GM12878 (cell line): ENCODE data around the gene RBM19.

ENCODE experiments used
- MYC ChIP-seq: IDR thresholded peaks from 2 replicates; pipeline ENCODE4 v1.6.1; 2011; ENCODE audit warnings: mild to moderate bottlenecking, low read length, moderate library complexity, inconsistent platforms; ENCODE audit not compliant: insufficient read depth, insufficient replicate concordance, insufficient read length, severe bottlenecking
- POLR2A ChIP-seq: IDR thresholded peaks from 2 replicates; pipeline ENCODE4 v1.6.1; 2011; ENCODE audit warnings: low read depth, mild to moderate bottlenecking, low read length
- SUPT20H ChIP-seq: IDR thresholded peaks from 2 replicates; pipeline ENCODE4 v1.6.1; 2011; ENCODE audit warnings: low read depth, mild to moderate bottlenecking, low read length, moderate library complexity, borderline replicate concordance; ENCODE audit not compliant: control insufficient read depth
- ZBED1 ChIP-seq: IDR thresholded peaks from 2 replicates; pipeline ENCODE4 v1.6.1; 2016; ENCODE audit warnings: borderline replicate concordance
- TF ChIP-seq, protein P1 (sequence below), 3 experiments: IDR thresholded peaks in 2 of 3; conservative IDR thresholded peaks in 1 of 3; 2 replicates each; pipeline ENCODE4 v1.5.1; 2011; ENCODE audit warnings: low read depth in 3 of 3, low read length in 3 of 3, mild to moderate bottlenecking in 3 of 3, control low read depth in 2 of 3, moderate library complexity in 2 of 3, inconsistent platforms in 1 of 3, mixed read lengths in 1 of 3; ENCODE audit not compliant: control insufficient read depth in 2 of 3, insufficient read depth in 1 of 3; ENCODE audit errors: extremely low read depth in 1 of 3
- TF ChIP-seq, protein P2 (sequence below): fragments of 450-650 bp; formaldehyde crosslinking; IDR thresholded peaks from 2 replicates; pipeline ENCODE4 v1.5.0; 2022; ENCODE audit warnings: mild to moderate bottlenecking, missing genetic modification characterization

DNA sequence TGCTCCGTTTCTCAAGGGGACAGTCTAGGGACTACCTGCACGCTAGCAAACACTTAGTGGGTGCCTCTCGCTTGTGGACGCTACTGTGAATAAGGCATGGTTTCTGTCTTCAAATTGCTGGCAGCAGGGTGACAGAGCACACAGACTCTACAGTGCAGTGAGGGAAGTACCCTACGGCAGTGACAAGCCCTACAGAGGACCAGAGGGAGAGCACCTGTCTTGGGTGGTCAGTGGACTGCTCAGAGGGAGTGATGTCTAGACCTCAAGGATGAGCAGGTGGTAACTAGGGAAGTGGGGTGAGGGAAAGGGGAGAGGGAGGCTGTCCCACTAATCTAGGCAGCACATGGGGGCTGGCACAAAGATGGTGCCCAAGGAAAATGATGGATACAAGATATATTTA, 160.5 kb downstream of the RBM19 start:
- TF ChIP-seq ZBED1 (no peak), MYC (no peak), SUPT20H (no peak), POLR2A (no peak)
- TF ChIP-seq, protein P1, sequence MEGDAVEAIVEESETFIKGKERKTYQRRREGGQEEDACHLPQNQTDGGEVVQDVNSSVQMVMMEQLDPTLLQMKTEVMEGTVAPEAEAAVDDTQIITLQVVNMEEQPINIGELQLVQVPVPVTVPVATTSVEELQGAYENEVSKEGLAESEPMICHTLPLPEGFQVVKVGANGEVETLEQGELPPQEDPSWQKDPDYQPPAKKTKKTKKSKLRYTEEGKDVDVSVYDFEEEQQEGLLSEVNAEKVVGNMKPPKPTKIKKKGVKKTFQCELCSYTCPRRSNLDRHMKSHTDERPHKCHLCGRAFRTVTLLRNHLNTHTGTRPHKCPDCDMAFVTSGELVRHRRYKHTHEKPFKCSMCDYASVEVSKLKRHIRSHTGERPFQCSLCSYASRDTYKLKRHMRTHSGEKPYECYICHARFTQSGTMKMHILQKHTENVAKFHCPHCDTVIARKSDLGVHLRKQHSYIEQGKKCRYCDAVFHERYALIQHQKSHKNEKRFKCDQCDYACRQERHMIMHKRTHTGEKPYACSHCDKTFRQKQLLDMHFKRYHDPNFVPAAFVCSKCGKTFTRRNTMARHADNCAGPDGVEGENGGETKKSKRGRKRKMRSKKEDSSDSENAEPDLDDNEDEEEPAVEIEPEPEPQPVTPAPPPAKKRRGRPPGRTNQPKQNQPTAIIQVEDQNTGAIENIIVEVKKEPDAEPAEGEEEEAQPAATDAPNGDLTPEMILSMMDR (IDR thresholded peaks at IDR 0.05 in 2 of 3, conservative IDR thresholded peaks at IDR 0.05 in 1 of 3; ENCODE audit: control insufficient read depth in 2 of 3, extremely low read depth in 1 of 3, insufficient read depth in 1 of 3, low read depth in 3 of 3, low read length in 3 of 3), result no peak
- TF ChIP-seq, protein P2, sequence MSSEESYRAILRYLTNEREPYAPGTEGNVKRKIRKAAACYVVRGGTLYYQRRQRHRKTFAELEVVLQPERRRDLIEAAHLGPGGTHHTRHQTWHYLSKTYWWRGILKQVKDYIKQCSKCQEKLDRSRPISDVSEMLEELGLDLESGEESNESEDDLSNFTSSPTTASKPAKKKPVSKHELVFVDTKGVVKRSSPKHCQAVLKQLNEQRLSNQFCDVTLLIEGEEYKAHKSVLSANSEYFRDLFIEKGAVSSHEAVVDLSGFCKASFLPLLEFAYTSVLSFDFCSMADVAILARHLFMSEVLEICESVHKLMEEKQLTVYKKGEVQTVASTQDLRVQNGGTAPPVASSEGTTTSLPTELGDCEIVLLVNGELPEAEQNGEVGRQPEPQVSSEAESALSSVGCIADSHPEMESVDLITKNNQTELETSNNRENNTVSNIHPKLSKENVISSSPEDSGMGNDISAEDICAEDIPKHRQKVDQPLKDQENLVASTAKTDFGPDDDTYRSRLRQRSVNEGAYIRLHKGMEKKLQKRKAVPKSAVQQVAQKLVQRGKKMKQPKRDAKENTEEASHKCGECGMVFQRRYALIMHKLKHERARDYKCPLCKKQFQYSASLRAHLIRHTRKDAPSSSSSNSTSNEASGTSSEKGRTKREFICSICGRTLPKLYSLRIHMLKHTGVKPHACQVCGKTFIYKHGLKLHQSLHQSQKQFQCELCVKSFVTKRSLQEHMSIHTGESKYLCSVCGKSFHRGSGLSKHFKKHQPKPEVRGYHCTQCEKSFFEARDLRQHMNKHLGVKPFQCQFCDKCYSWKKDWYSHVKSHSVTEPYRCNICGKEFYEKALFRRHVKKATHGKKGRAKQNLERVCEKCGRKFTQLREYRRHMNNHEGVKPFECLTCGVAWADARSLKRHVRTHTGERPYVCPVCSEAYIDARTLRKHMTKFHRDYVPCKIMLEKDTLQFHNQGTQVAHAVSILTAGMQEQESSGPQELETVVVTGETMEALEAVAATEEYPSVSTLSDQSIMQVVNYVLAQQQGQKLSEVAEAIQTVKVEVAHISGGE (CRISPR knock-in tag), result no peak
